Activated T-cell treated with anti-CD3 and anti-CD28 coated beads for 48 hours (primary cell): Measurements from ENCODE around the gene KRTAP5-7.
"Not testable (repeated sequence)": the region's sequence is repeated elsewhere in the genome, so short reads cannot be mapped to it uniquely, and the experiment has no call there.

Experiments
- DNase-seq: peaks from one replicate; pipeline ENCODE4 v3.0.0-alpha.2; 2020; ENCODE audit warnings: low read depth

KRTAP5-7 gene

DNA sequence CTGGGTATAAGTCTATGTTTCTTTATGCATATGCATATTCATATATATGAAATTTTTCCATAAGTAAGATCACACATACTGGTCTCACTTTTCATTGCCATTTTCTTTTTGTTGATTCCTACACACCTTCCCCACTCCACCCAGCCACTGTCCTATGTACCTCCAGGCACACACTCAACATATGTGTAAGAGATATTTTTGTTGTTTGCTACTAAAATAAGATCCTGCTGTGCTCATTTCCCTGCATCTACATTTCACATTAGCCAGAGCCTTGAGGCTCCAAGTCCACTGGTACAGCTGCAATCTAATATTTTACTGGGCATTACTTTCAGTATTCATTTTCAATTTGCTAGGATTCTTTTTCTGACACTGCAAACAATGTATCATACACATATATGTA is 30.2 kb downstream of the KRTAP5-7 start:
- no peak for DNase-seq

GRCh38 chr11:71558996-71559395 is 31.9 kb downstream of the KRTAP5-7 start:
- no peak for DNase-seq

- DNase-seq: no peak
These were observed 35.1 kb downstream of the KRTAP5-7 start for GRCh38 chr11:71562120-71562519.

GRCh38 chr11:71563406-71563805 is 36.3 kb downstream of the KRTAP5-7 start:
- no peak for DNase-seq

DNA sequence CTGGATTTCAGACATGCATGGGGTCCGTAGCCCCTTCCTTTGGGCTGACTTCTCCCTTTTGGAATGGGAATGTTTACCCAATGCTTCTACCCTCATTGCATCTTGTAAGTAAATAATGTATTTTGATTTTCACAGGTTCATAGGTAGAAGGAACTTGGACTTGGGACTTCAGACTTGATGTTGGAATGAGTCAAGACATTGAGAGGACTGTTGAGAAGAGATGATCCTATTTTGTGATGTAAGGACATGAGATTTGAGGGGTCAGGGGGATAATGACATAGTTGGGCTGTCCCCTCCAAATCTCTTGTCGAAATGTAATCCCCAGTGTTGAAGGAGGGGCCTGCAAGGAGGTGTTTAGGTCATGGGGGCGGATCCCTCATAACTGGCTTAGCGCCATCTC is 37.4 kb downstream of the KRTAP5-7 start:
- no peak for DNase-seq

DNA sequence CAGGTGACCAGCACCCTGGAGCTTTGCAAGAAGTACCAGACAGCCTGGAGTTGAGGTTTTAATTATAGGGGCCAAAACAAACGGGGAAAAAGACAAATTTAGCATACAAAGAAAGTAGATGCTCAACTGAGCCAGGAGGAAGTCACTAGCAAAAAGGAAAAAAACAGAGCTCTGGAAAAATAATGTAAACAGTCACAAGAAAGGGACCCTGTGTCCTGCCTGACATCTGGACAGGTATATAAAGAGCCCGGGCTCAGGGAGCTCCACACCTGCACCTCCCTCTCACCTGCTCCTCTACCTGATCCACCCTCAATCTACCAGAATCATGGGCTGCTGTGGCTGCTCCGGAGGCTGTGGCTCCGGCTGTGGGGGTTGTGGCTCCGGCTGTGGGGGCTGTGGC is 38.2 kb downstream of the KRTAP5-7 start, which contains the start of gene KRTAP5-10:
KRTAP5-10 (plus strand) TSS at position 301 of the 400 bp plus-strand sequence; CDS start at position 326, 25 bp downstream.
- DNase-seq: no peak

DNA sequence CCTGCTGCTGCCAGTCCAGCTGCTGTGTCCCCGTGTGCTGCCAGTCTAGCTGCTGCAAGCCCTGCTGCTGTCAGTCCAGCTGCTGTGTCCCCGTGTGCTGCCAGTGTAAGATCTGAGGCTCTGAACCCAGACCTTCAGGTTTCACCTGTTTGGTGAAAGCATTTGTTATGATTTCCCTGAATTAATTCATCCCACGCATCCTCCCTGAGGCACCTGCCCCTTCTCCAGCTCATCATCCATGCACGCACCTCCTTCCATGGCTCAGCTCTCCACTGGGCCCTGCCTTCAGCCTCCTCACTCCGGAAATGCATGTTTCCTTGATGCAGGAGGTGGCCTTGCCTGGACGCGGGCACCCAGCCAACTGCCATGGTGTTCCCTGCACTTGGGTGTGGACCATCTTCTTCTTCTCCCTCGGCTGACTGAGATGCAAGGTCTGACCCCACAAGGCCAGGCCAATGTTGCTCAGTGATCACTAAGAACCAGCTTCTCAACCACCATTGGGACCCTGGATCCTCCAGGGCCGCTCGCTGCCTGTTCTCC is 39.1 kb downstream of the KRTAP5-7 start:
- no peak for DNase-seq

GRCh38 chr11:71566626-71567599 is 39.8 kb downstream of the KRTAP5-7 start:
- DNase-seq: not testable (repeated sequence)

GRCh38 chr11:71567633-71568032 is 40.6 kb downstream of the KRTAP5-7 start:
- not testable (repeated sequence) for DNase-seq

- DNase-seq: no peak
These were observed 41.8 kb downstream of the KRTAP5-7 start for GRCh38 chr11:71568704-71569349.

DNA sequence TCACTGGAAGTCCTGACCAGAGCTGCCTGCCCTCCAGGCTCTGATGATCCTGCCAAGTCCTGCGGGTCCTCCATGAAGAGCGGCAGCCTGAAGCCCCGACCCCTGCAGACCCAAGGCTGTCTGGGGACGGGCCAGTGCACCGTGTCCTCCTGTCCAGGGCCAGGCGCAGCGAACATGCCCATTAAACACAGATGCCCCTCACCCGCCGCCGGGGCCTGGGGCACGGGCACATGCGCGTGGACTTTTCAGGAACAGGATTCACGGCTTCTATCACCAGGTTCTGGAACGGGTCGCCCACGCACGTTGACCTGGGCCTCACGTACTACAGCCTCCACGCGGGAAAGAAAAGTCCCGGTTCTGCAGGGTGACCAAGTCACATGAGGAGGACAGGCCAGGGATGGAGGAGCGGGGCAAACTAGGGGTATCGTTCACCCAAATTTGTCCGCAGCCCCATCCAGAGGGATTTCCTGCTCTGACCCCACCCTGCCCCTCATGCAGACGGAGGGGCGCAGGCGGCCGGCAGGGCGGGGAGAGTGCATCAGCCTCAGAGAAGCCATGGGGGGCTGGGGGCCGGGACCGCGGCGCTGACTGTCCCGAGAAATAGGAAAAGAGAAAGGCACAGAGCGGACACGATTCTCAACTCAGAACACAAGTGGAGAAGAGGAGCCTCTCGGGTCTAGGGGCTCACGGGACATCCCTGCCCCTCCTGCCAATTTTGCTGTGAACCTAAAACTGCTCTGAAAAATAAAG is 44.2 kb downstream of the KRTAP5-7 start:
- not testable (repeated sequence) for DNase-seq

- no peak for DNase-seq
These were observed 45.7 kb downstream of the KRTAP5-7 start for GRCh38 chr11:71572811-71573210.

GRCh38 chr11:71574418-71574817 is 47.4 kb downstream of the KRTAP5-7 start:
- DNase-seq: no peak

GRCh38 chr11:71575723-71576424 is 48.8 kb downstream of the KRTAP5-7 start:
- no peak for DNase-seq

- not testable (repeated sequence) for DNase-seq
These were observed 49.8 kb downstream of the KRTAP5-7 start for GRCh38 chr11:71576688-71577465.

GRCh38 chr11:71577469-71578004 is 50.5 kb downstream of the KRTAP5-7 start:
- no peak for DNase-seq
